HFFc6 (cell line): ENCODE measurements around the gene CNTFR. TPM values are rescaled to one million over a fixed set of nuclear protein-coding genes. Genes with fewer than 3 reads are reported as not detected.

Experiments
- DNase-seq: peaks from one replicate; pipeline ENCODE4 v3.0.0-alpha.2; 2018
- H3K27ac Mint-ChIP-seq: 2 replicates; pipeline ENCODE4 v1.8.0; 2020; ENCODE audit warnings: mild to moderate bottlenecking, mixed read lengths
- H3K27me3 Mint-ChIP-seq: 2 replicates; pipeline ENCODE4 v1.8.0; 2021; ENCODE audit warnings: mild to moderate bottlenecking, moderate library complexity, mixed read lengths; ENCODE audit not compliant: insufficient read depth
- H3K36me3 Mint-ChIP-seq: 2 replicates; pipeline ENCODE4 v1.8.0; 2021; ENCODE audit warnings: low read depth, mixed read lengths
- H3K4me1 Mint-ChIP-seq: 2 replicates; pipeline ENCODE4 v1.8.0; 2020; ENCODE audit warnings: low read depth, mixed read lengths
- H3K4me3 Mint-ChIP-seq: 2 replicates; pipeline ENCODE4 v1.8.0; 2020; ENCODE audit warnings: mild to moderate bottlenecking, moderate library complexity, mixed read lengths
- H3K9me3 Mint-ChIP-seq: 2 replicates; pipeline ENCODE4 v1.8.0; 2020; ENCODE audit warnings: mild to moderate bottlenecking, mixed read lengths
- total RNA-seq, 6 experiments: library from RNA; stranded (reverse); fragmentation: NEBNext Ultra II Directional; extraction: Animal tissue kit (Norgen Biotek cat#: 25700); gene quantifications; 2 replicates in 1 of 6; 3 replicates in 5 of 6; pipeline ENCODE4 v1.2.3, GENCODE V29; 2021
- TF ChIP-seq, protein P1 (sequence below): fragments of 200-600 bp; sonication (generic); IDR thresholded peaks from 2 replicates; pipeline ENCODE4 v1.5.0; 2021; ENCODE audit warnings: antibody characterized with exemption, mild to moderate bottlenecking

Gene CNTFR
- total RNA-seq, 6 experiments from 2014 or later = not detected

DNA sequence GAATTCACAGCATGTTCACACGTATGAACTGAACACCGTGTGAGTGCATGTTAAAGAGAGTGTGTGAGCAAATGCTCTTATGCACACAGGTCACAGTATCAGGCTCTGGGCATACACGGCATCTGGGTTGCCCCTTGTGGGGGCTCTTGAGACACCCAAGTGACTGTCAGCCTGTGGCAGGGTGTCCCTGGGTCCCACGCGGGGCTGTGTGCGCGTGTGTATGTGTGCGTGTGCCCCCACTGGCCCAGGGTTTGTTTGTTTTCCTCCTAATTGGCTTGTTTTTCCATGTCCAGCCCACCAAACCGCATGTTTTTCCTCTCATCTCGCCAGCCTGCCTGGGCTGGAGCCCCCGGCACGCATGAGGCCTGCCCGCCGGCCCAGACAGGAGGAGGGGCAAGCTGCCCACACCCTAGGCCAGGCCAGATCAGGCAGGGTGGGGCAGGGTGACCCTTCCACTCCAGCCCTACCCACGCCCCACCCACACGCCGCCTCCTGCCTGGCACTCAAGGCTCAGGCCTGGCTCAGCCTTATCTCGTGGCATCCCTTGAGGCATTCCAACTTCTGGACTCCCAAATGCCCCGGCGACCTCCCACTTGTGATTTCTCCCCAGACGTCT lies 28.8 kb downstream of the CNTFR start:
- H3K9me3 Mint-ChIP-seq = 0 out of 2 replicates have a peak, but pooled peaks cover 3% of the 10 kb centered on the region
- peaks cover 7% of the 10 kb centered on the region for H3K4me1 Mint-ChIP-seq
- TF ChIP-seq, protein P1, sequence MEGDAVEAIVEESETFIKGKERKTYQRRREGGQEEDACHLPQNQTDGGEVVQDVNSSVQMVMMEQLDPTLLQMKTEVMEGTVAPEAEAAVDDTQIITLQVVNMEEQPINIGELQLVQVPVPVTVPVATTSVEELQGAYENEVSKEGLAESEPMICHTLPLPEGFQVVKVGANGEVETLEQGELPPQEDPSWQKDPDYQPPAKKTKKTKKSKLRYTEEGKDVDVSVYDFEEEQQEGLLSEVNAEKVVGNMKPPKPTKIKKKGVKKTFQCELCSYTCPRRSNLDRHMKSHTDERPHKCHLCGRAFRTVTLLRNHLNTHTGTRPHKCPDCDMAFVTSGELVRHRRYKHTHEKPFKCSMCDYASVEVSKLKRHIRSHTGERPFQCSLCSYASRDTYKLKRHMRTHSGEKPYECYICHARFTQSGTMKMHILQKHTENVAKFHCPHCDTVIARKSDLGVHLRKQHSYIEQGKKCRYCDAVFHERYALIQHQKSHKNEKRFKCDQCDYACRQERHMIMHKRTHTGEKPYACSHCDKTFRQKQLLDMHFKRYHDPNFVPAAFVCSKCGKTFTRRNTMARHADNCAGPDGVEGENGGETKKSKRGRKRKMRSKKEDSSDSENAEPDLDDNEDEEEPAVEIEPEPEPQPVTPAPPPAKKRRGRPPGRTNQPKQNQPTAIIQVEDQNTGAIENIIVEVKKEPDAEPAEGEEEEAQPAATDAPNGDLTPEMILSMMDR = no peak
- no peak overlapping the region for H3K27ac Mint-ChIP-seq
- H3K4me3 Mint-ChIP-seq = no peak overlapping the region
- no peak for DNase-seq
- H3K27me3 Mint-ChIP-seq = peaks cover 40% of the 10 kb centered on the region
- peaks cover 4% of the 10 kb centered on the region; the same call in 1 of the 2 replicates for H3K36me3 Mint-ChIP-seq

DNA sequence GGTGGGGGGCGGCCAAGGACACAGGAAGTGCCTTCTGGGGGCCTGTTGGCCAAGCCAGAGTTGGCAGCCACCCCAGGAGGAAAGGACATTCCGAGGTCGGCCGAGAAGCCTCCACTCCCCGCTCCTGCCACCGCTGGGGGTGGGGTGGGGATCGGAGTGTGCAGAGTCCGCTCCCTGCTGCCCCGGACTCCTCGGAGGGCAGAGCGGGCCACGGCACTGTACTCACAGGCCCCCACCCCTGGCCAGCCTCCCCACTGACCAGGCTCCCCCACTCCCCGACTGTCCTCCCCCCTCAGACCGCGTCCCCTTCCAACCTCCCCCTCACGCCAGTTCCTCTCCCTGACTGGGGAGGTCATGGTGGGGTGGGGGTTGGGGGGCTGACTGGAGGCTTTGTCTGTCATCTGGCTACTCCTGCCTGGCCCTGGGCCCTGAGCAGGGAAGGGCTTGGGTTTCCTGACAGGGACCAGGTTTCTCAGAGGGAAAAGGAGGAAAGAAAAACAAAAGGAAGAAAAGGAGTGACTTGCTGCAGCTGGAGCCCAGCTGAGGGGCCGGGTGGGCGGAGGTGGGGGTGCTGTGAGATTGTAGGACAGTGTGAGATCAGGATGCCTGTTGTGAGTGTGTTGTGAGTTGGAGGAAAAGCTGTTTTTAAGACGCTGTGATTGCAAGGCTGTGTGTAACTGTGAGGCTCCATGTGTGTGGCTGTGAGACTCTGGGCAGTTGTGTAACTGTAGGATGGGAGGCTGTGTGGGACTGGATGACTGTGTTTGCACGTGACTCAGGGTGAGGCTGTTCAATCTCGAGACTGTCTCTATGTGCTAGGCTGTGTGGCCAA lies 29.7 kb downstream of the CNTFR start:
- TF ChIP-seq, protein P1 = no peak
- Mint-ChIP-seq H3K4me1 (peaks cover 7% of the 10 kb centered on the region), H3K9me3 (0 out of 2 replicates have a peak, but pooled peaks cover 3% of the 10 kb centered on the region), H3K4me3 (peak overlapping the region; percentile 35), H3K27me3 (peaks cover 40% of the 10 kb centered on the region), H3K27ac (no peak overlapping the region; the same call in 1 of the 2 replicates), H3K36me3 (peaks cover 4% of the 10 kb centered on the region; the same call in 1 of the 2 replicates)
- DNase-seq = peak; percentile 41

GRCh38 chr9:34558919-34559623 lies 30.5 kb downstream of the CNTFR start:
- peaks cover 45% of the 10 kb centered on the region for H3K27me3 Mint-ChIP-seq
- no peak overlapping the region for H3K4me3 Mint-ChIP-seq
- DNase-seq = no peak
- TF ChIP-seq, protein P1 = no peak
- 0 out of 2 replicates have a peak, but pooled peaks cover 3% of the 10 kb centered on the region for H3K9me3 Mint-ChIP-seq
- peaks cover 7% of the 10 kb centered on the region for H3K4me1 Mint-ChIP-seq
- H3K36me3 Mint-ChIP-seq = peaks cover 4% of the 10 kb centered on the region; the same call in 1 of the 2 replicates
- H3K27ac Mint-ChIP-seq = no peak overlapping the region

GRCh38 chr9:34558364-34558763 lies 31.2 kb downstream of the CNTFR start:
- no peak overlapping the region for H3K27ac Mint-ChIP-seq
- H3K4me1 Mint-ChIP-seq = peaks cover 7% of the 10 kb centered on the region
- no peak overlapping the region for H3K4me3 Mint-ChIP-seq
- H3K36me3 Mint-ChIP-seq = peaks cover 4% of the 10 kb centered on the region; the same call in 1 of the 2 replicates
- no peak for DNase-seq
- TF ChIP-seq, protein P1 = no peak
- H3K9me3 Mint-ChIP-seq = 0 out of 2 replicates have a peak, but pooled peaks cover 3% of the 10 kb centered on the region
- peaks cover 43% of the 10 kb centered on the region for H3K27me3 Mint-ChIP-seq
